Thoracic aorta (tissue), 2 donors: ENCODE results near the gene STX8. TPM values are rescaled to one million over a fixed set of nuclear protein-coding genes. Genes with fewer than 3 reads are reported as not detected.

ENCODE experiments used
- ATAC-seq: fragments of 150-250 bp; one replicate; pipeline ENCODE4 v1.8.0; 2017; ENCODE audit warnings: low read depth; ENCODE audit not compliant: insufficient number of reproducible peaks, low FRiP score
- DNase-seq: peaks from one replicate; pipeline ENCODE4 v3.0.0-alpha.2; 2020; ENCODE audit warnings: low spot score
- H3K27ac ChIP-seq, 2 donors: fragments of 200-600 bp; sonication (generic); 1 replicate in 1 of 2; 2 replicates in 1 of 2; pipeline ENCODE4 v1.5.1; 2016; ENCODE audit warnings: mild to moderate bottlenecking in 2 of 2, moderate library complexity in 2 of 2
- H3K27me3 ChIP-seq: fragments of 200-600 bp; sonication (generic); replicated peaks from 2 replicates; pipeline ENCODE4 v1.6.0; 2016; ENCODE audit warnings: mild to moderate bottlenecking; ENCODE audit not compliant: insufficient read depth
- H3K36me3 ChIP-seq: fragments of 200-600 bp; sonication (generic); one replicate; pipeline ENCODE4 v1.5.1; 2016
- H3K4me1 ChIP-seq, 2 donors: fragments of 200-600 bp; sonication (generic); 1 replicate in 1 of 2; 2 replicates in 1 of 2; pipeline versions ENCODE4 v1.5.1 to v1.6.0; 2016; ENCODE audit warnings: low read depth in 2 of 2, mild to moderate bottlenecking in 1 of 2; ENCODE audit not compliant: control insufficient read depth in 1 of 2
- H3K4me3 ChIP-seq: fragments of 200-600 bp; sonication (generic); 2 replicates; pipeline ENCODE4 v1.5.1; 2016; ENCODE audit warnings: mild to moderate bottlenecking
- H3K9me3 ChIP-seq: fragments of 200-600 bp; sonication (generic); 2 replicates; pipeline ENCODE4 v1.5.1; 2016
- total RNA-seq, 2 donors: library from RNA; depleted of rRNA; stranded (reverse); fragments of >200 nt; gene quantifications; one replicate each; pipeline versions ENCODE4 v1.1.0 to v1.2.3, GENCODE V29; 2016
- TF ChIP-seq, protein P1 (sequence below): fragments of 200-600 bp; sonication (generic); IDR thresholded peaks from one replicate; pipeline ENCODE4 v1.5.1; 2019; ENCODE audit warnings: antibody characterized with exemption

STX8 gene
- total RNA-seq, 2 donors from 2014 or later = 93.9 to 99.8 TPM

DNA sequence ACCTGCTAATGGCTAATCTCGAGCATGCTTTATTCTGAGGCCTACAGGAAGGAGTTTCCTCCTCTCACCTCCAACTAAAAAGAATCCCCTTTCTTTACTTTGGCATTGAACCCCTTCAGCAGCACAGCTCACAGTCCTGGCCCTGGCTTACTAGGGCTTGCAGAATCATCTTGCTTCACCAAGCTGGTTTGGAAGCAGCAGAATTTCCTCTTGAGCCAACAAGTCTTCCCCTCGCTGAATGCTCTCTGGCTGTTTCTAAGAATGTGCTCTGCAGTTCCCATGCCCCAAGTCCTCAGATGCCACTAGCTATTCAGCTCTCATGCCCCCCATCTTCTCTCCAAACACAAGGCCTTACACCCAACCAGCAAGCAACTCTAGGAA lies 283.1 kb downstream of the STX8 start:
- Histone ChIP-seq H3K4me3 (no peak overlapping the region), H3K4me1 (peaks cover 10 to 20% of the 10 kb centered on the region in 2 donors), H3K27ac (peak overlapping the region; percentile 44 to 71), H3K27me3 (no peaks in the 10 kb centered on the region), H3K36me3 (no peaks in the 10 kb centered on the region), H3K9me3 (no peaks in the 10 kb centered on the region)
- DNase-seq (no peak), ATAC-seq (no peak)
- TF ChIP-seq, protein P1, sequence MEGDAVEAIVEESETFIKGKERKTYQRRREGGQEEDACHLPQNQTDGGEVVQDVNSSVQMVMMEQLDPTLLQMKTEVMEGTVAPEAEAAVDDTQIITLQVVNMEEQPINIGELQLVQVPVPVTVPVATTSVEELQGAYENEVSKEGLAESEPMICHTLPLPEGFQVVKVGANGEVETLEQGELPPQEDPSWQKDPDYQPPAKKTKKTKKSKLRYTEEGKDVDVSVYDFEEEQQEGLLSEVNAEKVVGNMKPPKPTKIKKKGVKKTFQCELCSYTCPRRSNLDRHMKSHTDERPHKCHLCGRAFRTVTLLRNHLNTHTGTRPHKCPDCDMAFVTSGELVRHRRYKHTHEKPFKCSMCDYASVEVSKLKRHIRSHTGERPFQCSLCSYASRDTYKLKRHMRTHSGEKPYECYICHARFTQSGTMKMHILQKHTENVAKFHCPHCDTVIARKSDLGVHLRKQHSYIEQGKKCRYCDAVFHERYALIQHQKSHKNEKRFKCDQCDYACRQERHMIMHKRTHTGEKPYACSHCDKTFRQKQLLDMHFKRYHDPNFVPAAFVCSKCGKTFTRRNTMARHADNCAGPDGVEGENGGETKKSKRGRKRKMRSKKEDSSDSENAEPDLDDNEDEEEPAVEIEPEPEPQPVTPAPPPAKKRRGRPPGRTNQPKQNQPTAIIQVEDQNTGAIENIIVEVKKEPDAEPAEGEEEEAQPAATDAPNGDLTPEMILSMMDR = no peak

DNA sequence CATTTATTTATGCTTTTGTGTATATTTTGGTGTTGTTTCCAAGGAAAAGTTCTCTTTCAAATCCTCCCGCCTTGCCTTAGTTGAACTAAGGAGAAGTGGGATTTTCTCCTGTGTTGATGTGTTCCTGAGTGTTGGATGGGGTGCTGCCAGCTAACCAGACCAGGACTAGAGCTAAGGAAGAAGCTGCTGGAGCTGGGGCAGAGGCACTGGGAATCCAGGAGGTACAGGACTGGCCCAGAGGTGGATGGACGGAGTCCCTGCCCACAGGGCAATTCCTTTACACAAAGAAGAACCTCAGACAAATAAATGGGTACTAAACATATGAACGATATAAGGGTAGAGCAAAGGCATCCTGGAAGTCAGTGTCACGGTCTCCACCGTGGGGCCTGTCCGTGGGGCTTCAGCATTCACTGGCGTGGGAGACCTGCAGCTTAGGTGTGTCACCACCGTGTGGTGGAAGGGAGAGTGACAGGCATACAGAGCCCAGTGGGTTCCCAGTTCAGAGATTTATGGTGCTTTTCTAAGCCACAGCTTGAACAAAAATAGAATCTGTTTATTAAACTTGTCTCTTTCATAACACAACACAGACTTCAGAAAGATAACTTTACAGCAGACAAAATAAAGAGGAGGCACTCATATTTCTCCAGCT lies 283.6 kb downstream of the STX8 start:
- peak overlapping the region; percentile 44 to 71 for H3K27ac ChIP-seq
- H3K27me3 ChIP-seq = no peaks in the 10 kb centered on the region
- H3K4me1 ChIP-seq = peaks cover 10 to 20% of the 10 kb centered on the region in 2 donors
- no peak overlapping the region for H3K4me3 ChIP-seq
- no peaks in the 10 kb centered on the region for H3K9me3 ChIP-seq
- TF ChIP-seq, protein P1 = peak; percentile 78
- ATAC-seq (no peak), DNase-seq (no peak)
- no peaks in the 10 kb centered on the region for H3K36me3 ChIP-seq

- ATAC-seq (no peak), DNase-seq (no peak)
- peaks cover 10 to 20% of the 10 kb centered on the region in 2 donors for H3K4me1 ChIP-seq
- no peak overlapping the region for H3K4me3 ChIP-seq
- no peaks in the 10 kb centered on the region for H3K27me3 ChIP-seq
- no peaks in the 10 kb centered on the region for H3K9me3 ChIP-seq
- H3K36me3 ChIP-seq = no peaks in the 10 kb centered on the region
- no peak overlapping the region for H3K27ac ChIP-seq
- TF ChIP-seq, protein P1 = no peak
These were observed 285.4 kb downstream of the STX8 start for GRCh38 chr17:9290226-9290613.

DNA sequence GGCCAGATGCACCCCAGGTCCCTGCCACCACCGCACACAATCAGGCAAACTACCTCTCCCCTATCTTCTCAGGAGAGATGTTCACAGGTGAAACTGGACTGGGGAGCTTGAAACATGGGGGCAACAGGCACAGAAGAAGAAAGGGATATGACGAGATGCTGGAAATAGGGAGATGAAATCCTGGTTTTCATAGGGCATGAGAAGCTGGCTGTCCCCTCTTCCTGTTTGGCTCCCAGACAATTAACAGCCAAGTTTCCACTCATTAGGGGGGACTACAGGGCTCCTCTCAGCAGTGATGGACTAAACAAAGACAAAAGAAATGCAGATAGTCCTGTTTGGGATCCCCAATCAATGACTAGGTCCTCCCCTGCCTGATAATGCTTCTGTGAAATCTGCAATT lies 288.3 kb downstream of the STX8 start:
- Histone ChIP-seq H3K4me1 (peaks cover 3 to 14% of the 10 kb centered on the region in 2 donors), H3K27ac (no peak overlapping the region), H3K36me3 (no peaks in the 10 kb centered on the region), H3K9me3 (no peaks in the 10 kb centered on the region), H3K4me3 (no peak overlapping the region), H3K27me3 (no peaks in the 10 kb centered on the region)
- ATAC-seq (no peak), DNase-seq (no peak)
- TF ChIP-seq, protein P1 = no peak

- Histone ChIP-seq H3K27ac (no peak overlapping the region), H3K36me3 (no peaks in the 10 kb centered on the region), H3K27me3 (no peaks in the 10 kb centered on the region), H3K4me3 (no peak overlapping the region), H3K9me3 (no peaks in the 10 kb centered on the region), H3K4me1 (peaks cover 0 to 6% of the 10 kb centered on the region in 2 donors)
- no peak for DNase-seq
- TF ChIP-seq, protein P1 = no peak
- ATAC-seq = no peak
These were observed 289.2 kb downstream of the STX8 start for GRCh38 chr17:9286434-9286833.
